Hepatocyte (in vitro differentiated cells): ENCODE measurements around the gene COTL1. TPM values are rescaled to one million over a fixed set of nuclear protein-coding genes. Genes with fewer than 3 reads are reported as not detected.

ENCODE experiments used
- DNase-seq: peaks from one replicate; pipeline ENCODE4 v3.0.0-alpha.2; 2016; ENCODE audit warnings: low spot score
- H2AFZ ChIP-seq: fragments of 200-600 bp; sonication (generic); 2 replicates; pipeline ENCODE4 v1.6.0; 2016; ENCODE audit warnings: antibody characterized with exemption, mild to moderate bottlenecking
- H3K27ac ChIP-seq: fragments of 200-600 bp; sonication (generic); 2 replicates; pipeline ENCODE4 v1.5.1; 2016; ENCODE audit warnings: mild to moderate bottlenecking
- H3K27me3 ChIP-seq: fragments of 200-600 bp; sonication (generic); 2 replicates; pipeline ENCODE4 v1.6.1; 2016
- H3K36me3 ChIP-seq: fragments of 200-600 bp; sonication (generic); replicated peaks from 2 replicates; pipeline ENCODE4 v1.5.1; 2016; ENCODE audit warnings: low read depth; ENCODE audit not compliant: insufficient read depth
- H3K4me1 ChIP-seq: fragments of 200-600 bp; sonication (generic); 2 replicates; pipeline ENCODE4 v1.5.1; 2016; ENCODE audit warnings: mild to moderate bottlenecking, moderate library complexity; ENCODE audit not compliant: insufficient read depth
- H3K4me2 ChIP-seq: fragments of 200-600 bp; sonication (generic); 2 replicates; pipeline ENCODE4 v1.6.0; 2016
- H3K4me3 ChIP-seq: fragments of 200-600 bp; sonication (generic); 2 replicates; pipeline ENCODE4 v1.5.1; 2016; ENCODE audit warnings: mild to moderate bottlenecking
- H3K79me2 ChIP-seq: fragments of 200-600 bp; sonication (generic); 2 replicates; pipeline ENCODE4 v1.6.0; 2017; ENCODE audit warnings: mild to moderate bottlenecking
- H3K9me2 ChIP-seq: fragments of 200-600 bp; sonication (generic); replicated peaks from 2 replicates; pipeline ENCODE4 v1.6.0; 2017; ENCODE audit warnings: mild to moderate bottlenecking; ENCODE audit not compliant: insufficient read depth
- H3K9me3 ChIP-seq: fragments of 200-600 bp; sonication (generic); 2 replicates; pipeline ENCODE4 v1.5.1; 2016; ENCODE audit warnings: low read depth, mild to moderate bottlenecking
- H4K20me1 ChIP-seq: fragments of 200-600 bp; sonication (generic); 2 replicates; pipeline ENCODE4 v1.6.0; 2016; ENCODE audit warnings: mild to moderate bottlenecking; ENCODE audit not compliant: insufficient read depth, poor library complexity, severe bottlenecking
- EZH2 ChIP-seq: fragments of 200-600 bp; sonication (generic); IDR thresholded peaks from 2 replicates; pipeline ENCODE4 v1.6.1; 2016; ENCODE audit warnings: antibody characterized with exemption, mild to moderate bottlenecking, borderline replicate concordance
- EZH2phosphoT487 ChIP-seq: fragments of 200-600 bp; sonication (generic); IDR thresholded peaks from one replicate; pipeline ENCODE4 v1.6.1; 2018; ENCODE audit warnings: antibody characterized with exemption, mild to moderate bottlenecking, low read depth, moderate library complexity; ENCODE audit not compliant: unreplicated experiment, severe bottlenecking
- WGBS: methylation state at CpG from one replicate; pipeline ENCODE4 v1.1.6; 2016; ENCODE audit warnings: low lambda C conversion rate; ENCODE audit errors: missing lambda C conversion rate; 5-methylcytosine and 5-hydroxymethylcytosine counted together
- polyA plus RNA-seq: library from polyadenylated mRNA; unstranded; fragments of >200 nt; fragmentation: Nextera tagmentation; extraction: Ambion mirVana; gene quantifications from 2 replicates; pipeline ENCODE4 v1.2.1, GENCODE V29; 2016
- total RNA-seq: library from RNA; depleted of rRNA; stranded (reverse); fragments of >200 nt; gene quantifications from 2 replicates; pipeline ENCODE4 v1.2.3, GENCODE V29; 2014
- TF ChIP-seq, protein P1 (sequence below): fragments of 200-600 bp; sonication (generic); IDR thresholded peaks from 2 replicates; pipeline ENCODE4 v1.5.1; 2016; ENCODE audit warnings: antibody characterized with exemption, mild to moderate bottlenecking; ENCODE audit not compliant: poor library complexity

Gene COTL1
- total and polyA plus RNA-seq, 2 experiments from 2014 or later, result 30.1 to 104 TPM

GRCh38 chr16:84543253-84543652, 74.6 kb downstream of the COTL1 start:
- Histone ChIP-seq H3K9me2 (no peaks in the 10 kb centered on the region), H3K9me3 (no peaks in the 10 kb centered on the region), H3K36me3 (no peaks in the 10 kb centered on the region), H4K20me1 (no peaks in the 10 kb centered on the region), H3K79me2 (no peaks in the 10 kb centered on the region), H3K27ac (no peak overlapping the region), H3K27me3 (no peaks in the 10 kb centered on the region), H2AFZ (no peak overlapping the region), H3K4me2 (no peak overlapping the region), H3K4me3 (no peak overlapping the region), H3K4me1 (no peaks in the 10 kb centered on the region)
- no peak for DNase-seq
- 98% methylated on average over 2 of the region's 2 CpGs for WGBS
- TF ChIP-seq EZH2 (no peak), EZH2phosphoT487 (no peak)
- TF ChIP-seq, protein P1, sequence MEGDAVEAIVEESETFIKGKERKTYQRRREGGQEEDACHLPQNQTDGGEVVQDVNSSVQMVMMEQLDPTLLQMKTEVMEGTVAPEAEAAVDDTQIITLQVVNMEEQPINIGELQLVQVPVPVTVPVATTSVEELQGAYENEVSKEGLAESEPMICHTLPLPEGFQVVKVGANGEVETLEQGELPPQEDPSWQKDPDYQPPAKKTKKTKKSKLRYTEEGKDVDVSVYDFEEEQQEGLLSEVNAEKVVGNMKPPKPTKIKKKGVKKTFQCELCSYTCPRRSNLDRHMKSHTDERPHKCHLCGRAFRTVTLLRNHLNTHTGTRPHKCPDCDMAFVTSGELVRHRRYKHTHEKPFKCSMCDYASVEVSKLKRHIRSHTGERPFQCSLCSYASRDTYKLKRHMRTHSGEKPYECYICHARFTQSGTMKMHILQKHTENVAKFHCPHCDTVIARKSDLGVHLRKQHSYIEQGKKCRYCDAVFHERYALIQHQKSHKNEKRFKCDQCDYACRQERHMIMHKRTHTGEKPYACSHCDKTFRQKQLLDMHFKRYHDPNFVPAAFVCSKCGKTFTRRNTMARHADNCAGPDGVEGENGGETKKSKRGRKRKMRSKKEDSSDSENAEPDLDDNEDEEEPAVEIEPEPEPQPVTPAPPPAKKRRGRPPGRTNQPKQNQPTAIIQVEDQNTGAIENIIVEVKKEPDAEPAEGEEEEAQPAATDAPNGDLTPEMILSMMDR, result no peak

- H3K4me3 ChIP-seq, result no peak overlapping the region
- H3K9me2 ChIP-seq, result no peaks in the 10 kb centered on the region
- no peak for DNase-seq
- WGBS, result 74% methylated on average over 7 of the region's 7 CpGs
- TF ChIP-seq EZH2phosphoT487, result no peak
- TF ChIP-seq EZH2, result no peak
- TF ChIP-seq, protein P1, result no peak
- no peaks in the 10 kb centered on the region for H3K9me3 ChIP-seq
- H3K36me3 ChIP-seq, result no peaks in the 10 kb centered on the region
- H3K79me2 ChIP-seq, result no peaks in the 10 kb centered on the region
- no peak overlapping the region for H3K4me2 ChIP-seq
- H3K27ac ChIP-seq, result no peak overlapping the region
- H3K4me1 ChIP-seq, result no peaks in the 10 kb centered on the region
- H4K20me1 ChIP-seq, result no peaks in the 10 kb centered on the region
- H3K27me3 ChIP-seq, result no peaks in the 10 kb centered on the region
- H2AFZ ChIP-seq, result no peak overlapping the region
These were observed 75.7 kb downstream of the COTL1 start for GRCh38 chr16:84541999-84542817.

DNA sequence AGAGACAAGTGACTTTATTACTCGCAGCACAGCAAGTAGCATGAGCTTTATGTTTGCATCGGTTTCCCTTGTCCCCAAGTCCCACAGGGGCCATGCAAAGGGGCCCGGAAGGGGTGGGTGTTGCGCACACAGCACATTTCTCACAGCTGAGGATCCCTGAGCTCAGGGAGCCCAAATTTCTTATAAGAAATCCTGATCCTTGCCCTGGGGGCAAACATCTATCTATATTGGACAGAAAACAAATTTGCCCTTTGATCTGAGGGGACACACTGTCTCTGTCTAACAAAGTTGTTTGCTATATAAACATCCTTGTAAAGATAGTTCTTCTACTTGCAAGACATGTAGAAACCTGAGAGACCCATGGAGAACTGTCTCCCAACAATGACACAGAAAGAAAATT, 77.7 kb downstream of the COTL1 start:
- DNase-seq, result no peak
- Histone ChIP-seq H3K4me3 (no peak overlapping the region), H3K4me2 (no peak overlapping the region), H4K20me1 (no peaks in the 10 kb centered on the region), H2AFZ (no peak overlapping the region), H3K36me3 (no peaks in the 10 kb centered on the region), H3K4me1 (no peaks in the 10 kb centered on the region), H3K27ac (no peak overlapping the region), H3K79me2 (no peaks in the 10 kb centered on the region), H3K27me3 (no peaks in the 10 kb centered on the region), H3K9me2 (no peaks in the 10 kb centered on the region), H3K9me3 (no peaks in the 10 kb centered on the region)
- TF ChIP-seq, protein P1, result no peak
- TF ChIP-seq EZH2 (no peak), EZH2phosphoT487 (no peak)
- WGBS, result 94% methylated on average over 4 of the region's 4 CpGs
